Activated CD8-positive, alpha-beta memory T cell treated with anti-CD3 and anti-CD28 coated beads for 48 hours (primary cell): Measurements from ENCODE around the gene PCNX2.

Source experiments
- DNase-seq, 3 experiments: peaks; one replicate each; pipeline ENCODE4 v3.0.0-alpha.2; 2020; ENCODE audit warnings: low read depth in 2 of 3, low spot score in 2 of 3

Gene PCNX2

GRCh38 chr1:232938926-232939325 lies 356.6 kb downstream of the PCNX2 start:
- no peak for DNase-seq

- DNase-seq = no peak
Measured at GRCh38 chr1:232937741-232938375, 357.7 kb downstream of the PCNX2 start.

GRCh38 chr1:232936941-232937340 lies 358.6 kb downstream of the PCNX2 start:
- DNase-seq = no peak
